Thoracic aorta (tissue), 2 donors: ENCODE measurements around the gene CDYL. TPM values are rescaled to one million over a fixed set of nuclear protein-coding genes. Genes with fewer than 3 reads are reported as not detected.
A peak's percentile ranks its signal among the peaks of the same experiment; 100 is the strongest.

Experiments used
- ATAC-seq: fragments of 150-250 bp; one replicate; pipeline ENCODE4 v1.8.0; 2017; ENCODE audit warnings: low read depth; ENCODE audit not compliant: insufficient number of reproducible peaks, low FRiP score
- DNase-seq: peaks from one replicate; pipeline ENCODE4 v3.0.0-alpha.2; 2020; ENCODE audit warnings: low spot score
- H3K27ac ChIP-seq, 2 donors: fragments of 200-600 bp; sonication (generic); 1 replicate in 1 of 2; 2 replicates in 1 of 2; pipeline ENCODE4 v1.5.1; 2016; ENCODE audit warnings: mild to moderate bottlenecking in 2 of 2, moderate library complexity in 2 of 2
- H3K27me3 ChIP-seq: fragments of 200-600 bp; sonication (generic); replicated peaks from 2 replicates; pipeline ENCODE4 v1.6.0; 2016; ENCODE audit warnings: mild to moderate bottlenecking; ENCODE audit not compliant: insufficient read depth
- H3K36me3 ChIP-seq: fragments of 200-600 bp; sonication (generic); one replicate; pipeline ENCODE4 v1.5.1; 2016
- H3K4me1 ChIP-seq, 2 donors: fragments of 200-600 bp; sonication (generic); 1 replicate in 1 of 2; 2 replicates in 1 of 2; pipeline versions ENCODE4 v1.5.1 to v1.6.0; 2016; ENCODE audit warnings: low read depth in 2 of 2, mild to moderate bottlenecking in 1 of 2; ENCODE audit not compliant: control insufficient read depth in 1 of 2
- H3K4me3 ChIP-seq: fragments of 200-600 bp; sonication (generic); 2 replicates; pipeline ENCODE4 v1.5.1; 2016; ENCODE audit warnings: mild to moderate bottlenecking
- H3K9me3 ChIP-seq: fragments of 200-600 bp; sonication (generic); 2 replicates; pipeline ENCODE4 v1.5.1; 2016
- CTCF ChIP-seq: fragments of 200-600 bp; sonication (generic); IDR thresholded peaks from one replicate; pipeline ENCODE4 v1.5.1; 2019; ENCODE audit warnings: antibody characterized with exemption
- total RNA-seq, 2 donors: library from RNA; depleted of rRNA; stranded (reverse); fragments of >200 nt; gene quantifications; one replicate each; pipeline versions ENCODE4 v1.1.0 to v1.2.3, GENCODE V29; 2016

Gene CDYL
- total RNA-seq, 2 donors from 2014 or later = 22.7 to 38.2 TPM

GRCh38 chr6:4973415-4973814 is 197.2 kb downstream of the CDYL start:
- peak overlapping the region in 1 of 2 donors; percentile 53 for H3K27ac ChIP-seq
- H3K9me3 ChIP-seq = no peaks in the 10 kb centered on the region
- TF ChIP-seq CTCF = no peak
- peaks cover 0 to 11% of the 10 kb centered on the region in 2 donors for H3K4me1 ChIP-seq
- ATAC-seq (no peak), DNase-seq (no peak)
- no peaks in the 10 kb centered on the region for H3K36me3 ChIP-seq
- H3K27me3 ChIP-seq = no peaks in the 10 kb centered on the region
- H3K4me3 ChIP-seq = no peak overlapping the region

- H3K4me1 ChIP-seq = peaks cover 0 to 11% of the 10 kb centered on the region in 2 donors
- DNase-seq = no peak
- TF ChIP-seq CTCF = no peak
- H3K9me3 ChIP-seq = peaks cover 3% of the 10 kb centered on the region
- H3K27me3 ChIP-seq = no peaks in the 10 kb centered on the region
- H3K36me3 ChIP-seq = no peaks in the 10 kb centered on the region
- H3K4me3 ChIP-seq = peak overlapping the region; percentile 31
- ATAC-seq = no peak
- peak overlapping the region; percentile 53 to 63 for H3K27ac ChIP-seq
Observed at GRCh38 chr6:4973982-4974745, 198.0 kb downstream of the CDYL start.

GRCh38 chr6:4974962-4975361 is 198.8 kb downstream of the CDYL start:
- no peak overlapping the region for H3K4me3 ChIP-seq
- TF ChIP-seq CTCF = no peak
- peaks cover 0 to 11% of the 10 kb centered on the region in 2 donors for H3K4me1 ChIP-seq
- H3K27ac ChIP-seq = peak overlapping the region; percentile 53 to 63
- no peaks in the 10 kb centered on the region for H3K27me3 ChIP-seq
- H3K36me3 ChIP-seq = no peaks in the 10 kb centered on the region
- DNase-seq = no peak
- peaks cover 10% of the 10 kb centered on the region for H3K9me3 ChIP-seq
- ATAC-seq = no peak

GRCh38 chr6:4975506-4975905 is 199.3 kb downstream of the CDYL start:
- ATAC-seq (no peak), DNase-seq (no peak)
- H3K36me3 ChIP-seq = no peaks in the 10 kb centered on the region
- no peak for TF ChIP-seq CTCF
- no peak overlapping the region for H3K27ac ChIP-seq
- no peak overlapping the region for H3K4me3 ChIP-seq
- H3K9me3 ChIP-seq = peaks cover 10% of the 10 kb centered on the region
- peaks cover 0 to 11% of the 10 kb centered on the region in 2 donors for H3K4me1 ChIP-seq
- no peaks in the 10 kb centered on the region for H3K27me3 ChIP-seq

- H3K9me3 ChIP-seq = peaks cover 10% of the 10 kb centered on the region
- H3K4me1 ChIP-seq = peaks cover 0 to 11% of the 10 kb centered on the region in 2 donors
- no peak for TF ChIP-seq CTCF
- H3K27ac ChIP-seq = no peak overlapping the region
- no peaks in the 10 kb centered on the region for H3K27me3 ChIP-seq
- H3K4me3 ChIP-seq = no peak overlapping the region
- H3K36me3 ChIP-seq = no peaks in the 10 kb centered on the region
- ATAC-seq (no peak), DNase-seq (no peak)
Observed at GRCh38 chr6:4977468-4977867, 201.3 kb downstream of the CDYL start.
